Osteocyte (in vitro differentiated cells): ENCODE measurements around the gene GNG13. TPM values are rescaled to one million over a fixed set of nuclear protein-coding genes. Genes with fewer than 3 reads are reported as not detected.
"Not testable (repeated sequence)": the region's sequence is repeated elsewhere in the genome, so short reads cannot be mapped to it uniquely, and the experiment has no call there.

Experiments
- DNase-seq: peaks from one replicate; pipeline ENCODE4 v3.0.0; 2021; ENCODE audit warnings: mixed read lengths; ENCODE audit not compliant: unreplicated experiment; ENCODE audit errors: extremely low spot score
- H3K27ac Mint-ChIP-seq: one replicate; pipeline ENCODE4 v1.8.0; 2021; ENCODE audit warnings: mild to moderate bottlenecking, mixed read lengths; ENCODE audit not compliant: unreplicated experiment
- H3K27me3 Mint-ChIP-seq: one replicate; pipeline ENCODE4 v1.8.0; 2021; ENCODE audit warnings: mixed read lengths; ENCODE audit not compliant: unreplicated experiment
- H3K36me3 Mint-ChIP-seq: one replicate; pipeline ENCODE4 v1.8.0; 2021; ENCODE audit warnings: mixed read lengths; ENCODE audit not compliant: unreplicated experiment
- H3K4me1 Mint-ChIP-seq: one replicate; pipeline ENCODE4 v1.8.0; 2021; ENCODE audit warnings: mixed read lengths; ENCODE audit not compliant: unreplicated experiment
- H3K4me3 Mint-ChIP-seq: one replicate; pipeline ENCODE4 v1.8.0; 2021; ENCODE audit warnings: mild to moderate bottlenecking, moderate library complexity, mixed read lengths; ENCODE audit not compliant: unreplicated experiment
- H3K9me3 Mint-ChIP-seq: one replicate; pipeline ENCODE4 v1.8.0; 2021; ENCODE audit warnings: mixed read lengths; ENCODE audit not compliant: unreplicated experiment
- CTCF ChIP-seq: fragments of 200-600 bp; sonication (generic); IDR thresholded peaks from 2 replicates; pipeline ENCODE4 v1.5.0; 2021; ENCODE audit warnings: antibody characterized with exemption, mild to moderate bottlenecking, moderate library complexity
- total RNA-seq: library from RNA; stranded (reverse); gene quantifications from 2 replicates; pipeline ENCODE4 v1.2.1, GENCODE V29; 2021

The GNG13 gene
- total RNA-seq, 1 donor from 2014 or later: not detected

GRCh38 chr16:778447-778846 lies 22.1 kb downstream of the GNG13 start:
- Mint-ChIP-seq H3K4me1 (peaks cover 4% of the 10 kb centered on the region), H3K4me3 (no peak overlapping the region), H3K9me3 (no peaks in the 10 kb centered on the region), H3K36me3 (no peaks in the 10 kb centered on the region), H3K27me3 (no peaks in the 10 kb centered on the region), H3K27ac (no peak overlapping the region)
- no peak for TF ChIP-seq CTCF
- no peak for DNase-seq

GRCh38 chr16:777826-778225 lies 22.7 kb downstream of the GNG13 start:
- H3K27me3 Mint-ChIP-seq: no peaks in the 10 kb centered on the region
- no peaks in the 10 kb centered on the region for H3K36me3 Mint-ChIP-seq
- H3K4me3 Mint-ChIP-seq: no peak overlapping the region
- DNase-seq: no peak
- H3K4me1 Mint-ChIP-seq: peaks cover 4% of the 10 kb centered on the region
- no peak overlapping the region for H3K27ac Mint-ChIP-seq
- no peak for TF ChIP-seq CTCF
- H3K9me3 Mint-ChIP-seq: no peaks in the 10 kb centered on the region

- H3K9me3 Mint-ChIP-seq: no peaks in the 10 kb centered on the region
These were observed 23.7 kb downstream of the GNG13 start for GRCh38 chr16:776824-777223.

GRCh38 chr16:776298-776697 lies 24.2 kb downstream of the GNG13 start:
- H3K4me1 Mint-ChIP-seq, H3K9me3 Mint-ChIP-seq, H3K27ac Mint-ChIP-seq, H3K36me3 Mint-ChIP-seq, DNase-seq, H3K4me3 Mint-ChIP-seq, H3K27me3 Mint-ChIP-seq: not testable (repeated sequence)

More at GRCh38 chr16:776824-777223, 23.7 kb downstream of the GNG13 start:
- H3K4me3 Mint-ChIP-seq: no peak overlapping the region
- no peak for TF ChIP-seq CTCF
- no peak for DNase-seq
- H3K36me3 Mint-ChIP-seq: no peaks in the 10 kb centered on the region
- H3K4me1 Mint-ChIP-seq: peaks cover 4% of the 10 kb centered on the region
- no peak overlapping the region for H3K27ac Mint-ChIP-seq
- H3K27me3 Mint-ChIP-seq: no peaks in the 10 kb centered on the region

GRCh38 chr16:775236-775796 lies 25.2 kb downstream of the GNG13 start:
- Mint-ChIP-seq H3K27ac (no peak overlapping the region), H3K4me3 (no peak overlapping the region), H3K9me3 (no peaks in the 10 kb centered on the region), H3K27me3 (no peaks in the 10 kb centered on the region), H3K4me1 (peaks cover 4% of the 10 kb centered on the region), H3K36me3 (no peaks in the 10 kb centered on the region)
- no peak for TF ChIP-seq CTCF
- DNase-seq: no peak
